B cell (primary cell): ENCODE measurements around the gene CEP126. TPM values are rescaled to one million over a fixed set of nuclear protein-coding genes. Genes with fewer than 3 reads are reported as not detected.

Experiments
- ATAC-seq: fragments of 200-7000 bp; cut with Tn5 transposase; one replicate; pipeline ENCODE4 v1.10.0; 2021; ENCODE audit warnings: low read depth, mild to moderate bottlenecking, moderate number of reproducible peaks, moderate library complexity
- CTCF ChIA-PET: fragments of 350-600 bp; sonication (Branson Sonifier 250); formaldehyde crosslinking; loops from one replicate; lab custom pipeline; 2021; ENCODE audit warnings: antibody characterized with exemption, inconsistent platforms; lab: Charles Lee
- POLR2A ChIA-PET: fragments of 350-600 bp; sonication (Branson Sonifier 250); formaldehyde crosslinking; loops from one replicate; lab custom pipeline; 2021; ENCODE audit warnings: antibody characterized with exemption; lab: Charles Lee
- DNase-seq: peaks from one replicate; pipeline ENCODE4 v3.0.0; 2013
- H2AFZ ChIP-seq: 2 replicates; pipeline ENCODE4 v1.6.1; 2012; ENCODE audit warnings: mild to moderate bottlenecking, low read depth, low read length; ENCODE audit not compliant: insufficient read depth, poor library complexity, severe bottlenecking
- H3K27ac ChIP-seq, 2 donors: 1 replicate in 1 of 2; 2 replicates in 1 of 2; pipeline ENCODE4 v1.5.1; 2012 to 2013; ENCODE audit warnings: low read length in 2 of 2, mild to moderate bottlenecking in 2 of 2, moderate library complexity in 1 of 2
- H3K27me3 ChIP-seq, 4 experiments: fragments of 200-600 bp in 1 of 4; sonication (generic) in 1 of 4; replicated peaks in 1 of 4; 1 replicate in 2 of 4; 2 replicates in 2 of 4; pipeline versions ENCODE4 v1.6.1 to v1.7.0; 2013 to 2016; ENCODE audit warnings: low read length in 3 of 4, mild to moderate bottlenecking in 2 of 4, mixed read lengths in 1 of 4, moderate library complexity in 1 of 4; ENCODE audit not compliant: insufficient read depth in 4 of 4, control insufficient read depth in 3 of 4; ENCODE audit errors: control extremely low read depth in 1 of 4
- H3K36me3 ChIP-seq, 2 experiments: replicated peaks in 1 of 2; 1 replicate in 1 of 2; 2 replicates in 1 of 2; pipeline versions ENCODE4 v1.6.1 to v1.7.1; 2013; ENCODE audit warnings: low read length in 1 of 2; ENCODE audit not compliant: insufficient read depth in 2 of 2, control insufficient read depth in 1 of 2; ENCODE audit errors: control extremely low read depth in 1 of 2, extremely low read depth in 1 of 2
- H3K4me1 ChIP-seq, 2 donors: fragments of 200-600 bp in 1 of 2; sonication (generic) in 1 of 2; 1 replicate in 1 of 2; 2 replicates in 1 of 2; pipeline versions ENCODE4 v1.5.1 to v1.6.1; 2013 to 2017; ENCODE audit warnings: low read length in 2 of 2; ENCODE audit not compliant: control insufficient read depth in 2 of 2, insufficient read depth in 2 of 2
- H3K4me2 ChIP-seq: replicated peaks from 2 replicates; pipeline ENCODE3; 2012; ENCODE audit warnings: mild to moderate bottlenecking, low read depth, low read length; ENCODE audit not compliant: poor library complexity, severe bottlenecking
- H3K4me3 ChIP-seq, 5 experiments: fragments of 200-600 bp in 1 of 5; sonication (generic) in 1 of 5; 1 replicate in 3 of 5; 2 replicates in 2 of 5; pipeline versions ENCODE4 v1.5.1 to v1.7.0; 2011 to 2016; ENCODE audit warnings: low read length in 4 of 5, mild to moderate bottlenecking in 4 of 5, low read depth in 2 of 5, control low read depth in 1 of 5, moderate library complexity in 1 of 5; ENCODE audit not compliant: insufficient read depth in 1 of 5; ENCODE audit errors: control extremely low read depth in 1 of 5, extremely low read depth in 1 of 5
- H3K79me2 ChIP-seq: fragments of 200-600 bp; sonication (generic); one replicate; pipeline ENCODE4 v1.6.0; 2016; ENCODE audit warnings: low read length; ENCODE audit not compliant: control insufficient read depth, insufficient read depth
- H3K9ac ChIP-seq: fragments of 200-600 bp; sonication (generic); 2 replicates; pipeline ENCODE4 v1.6.1; 2017; ENCODE audit warnings: mild to moderate bottlenecking, low read length, moderate library complexity
- H3K9me3 ChIP-seq, 3 donors: one replicate each; pipeline versions ENCODE4 v1.6.1 to v1.7.1; 2013; ENCODE audit warnings: low read length in 2 of 3; ENCODE audit not compliant: control insufficient read depth in 2 of 3, insufficient read depth in 1 of 3; ENCODE audit errors: control extremely low read depth in 1 of 3
- H4K20me1 ChIP-seq: 2 replicates; pipeline ENCODE4 v1.6.0; 2012; ENCODE audit warnings: mild to moderate bottlenecking, low read length; ENCODE audit not compliant: insufficient read depth, control insufficient read depth, poor library complexity, severe bottlenecking
- H3K27ac Mint-ChIP-seq: one replicate; pipeline ENCODE4 v1.8.0; 2021; ENCODE audit warnings: mixed read lengths
- H3K27me3 Mint-ChIP-seq: one replicate; pipeline ENCODE4 v1.8.0; 2021; ENCODE audit warnings: mixed read lengths
- H3K4me1 Mint-ChIP-seq: one replicate; pipeline ENCODE4 v1.8.0; 2021; ENCODE audit warnings: mixed read lengths
- H3K4me3 Mint-ChIP-seq: one replicate; pipeline ENCODE4 v1.8.0; 2021; ENCODE audit warnings: mixed read lengths
- H3K9me3 Mint-ChIP-seq: one replicate; pipeline ENCODE4 v1.8.0; 2022; ENCODE audit warnings: mixed read lengths; ENCODE audit not compliant: insufficient read depth
- EZH2 ChIP-seq: IDR thresholded peaks from 2 replicates; pipeline ENCODE4 v1.6.1; 2012; ENCODE audit warnings: borderline replicate concordance, low read depth, mild to moderate bottlenecking, moderate library complexity, low read length; ENCODE audit not compliant: insufficient read depth, poor library complexity, severe bottlenecking
- WGBS: methylation state at CpG from one replicate; pipeline ENCODE4 v1.1.5; 2013; ENCODE audit warnings: missing lambda C conversion rate; ENCODE audit not compliant: insufficient coverage; 5-methylcytosine and 5-hydroxymethylcytosine counted together
- intact Hi-C: fragments of 100-400 bp; cut with micrococcal nuclease; formaldehyde crosslinking; loops from one replicate; pipeline ENCODE4 v1.10.0; 2022
- polyA plus RNA-seq: library from polyadenylated mRNA; depleted of rRNA; stranded (reverse); fragments of >200 nt; gene quantifications from 2 replicates; pipeline ENCODE4 v1.2.3, GENCODE V29; 2012
- total RNA-seq, 2 donors: library from RNA; stranded (reverse); fragments of 120-200 nt in 1 of 2; gene quantifications; 1 replicate in 1 of 2; 2 replicates in 1 of 2; pipeline versions ENCODE4 v1.2.3 to v1.2.4, GENCODE V29; 2013 to 2022
- TF ChIP-seq, protein P1 (sequence below): fragments of 200-600 bp; IDR thresholded peaks from one replicate; pipeline ENCODE4 v1.8.0; 2022; ENCODE audit warnings: antibody characterized with exemption, mild to moderate bottlenecking

The CEP126 gene
- total and polyA plus RNA-seq, 2 donors (not counting 1 experiment from before 2014, with no cell fraction given): 1.00 to 9.4 TPM

DNA sequence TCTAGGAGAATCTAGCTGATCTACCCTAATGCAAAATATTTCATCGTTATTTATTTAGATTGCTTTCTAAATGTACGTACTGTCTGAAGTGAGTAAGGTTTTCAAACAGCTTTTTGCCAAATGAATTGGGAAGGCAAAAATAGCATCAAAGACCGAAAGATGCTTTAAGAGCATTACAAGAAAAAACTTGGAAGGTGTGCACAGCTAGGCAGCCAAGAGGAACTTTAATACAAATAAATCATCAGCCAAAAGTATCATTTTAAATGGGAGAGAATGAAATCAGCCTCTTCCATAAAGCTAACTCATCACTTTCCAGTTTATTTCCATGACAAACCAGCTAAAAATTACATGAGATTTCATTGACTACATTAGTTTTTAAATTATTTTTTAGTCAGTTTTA lies 102.2 kb downstream of the CEP126 start:
- no peaks in the 10 kb centered on the region for H3K79me2 ChIP-seq
- H3K4me3 Mint-ChIP-seq: no peak overlapping the region
- no peaks in the 10 kb centered on the region for H4K20me1 ChIP-seq
- ATAC-seq: no peak
- ChIA-PET POLR2A (no interaction called here), CTCF (interaction anchor here (1.0 to 2.7 kb wide), 3 partner anchors 9 to 156 kb away, joined by 4 to 13 read pairs (median 6); no protein-coding TSS in a partner anchor)
- H3K9me3 ChIP-seq: no peaks in the 10 kb centered on the region
- H3K4me3 ChIP-seq: no peak overlapping the region
- no peaks in the 10 kb centered on the region for H3K9me3 Mint-ChIP-seq
- peaks cover 0 to 11% (median 6%) of the 10 kb centered on the region in 4 experiments for H3K27me3 ChIP-seq
- H3K9ac ChIP-seq: no peak overlapping the region
- H2AFZ ChIP-seq: no peak overlapping the region
- no peak for DNase-seq
- H3K4me1 ChIP-seq: no peaks in the 10 kb centered on the region
- TF ChIP-seq, protein P1, sequence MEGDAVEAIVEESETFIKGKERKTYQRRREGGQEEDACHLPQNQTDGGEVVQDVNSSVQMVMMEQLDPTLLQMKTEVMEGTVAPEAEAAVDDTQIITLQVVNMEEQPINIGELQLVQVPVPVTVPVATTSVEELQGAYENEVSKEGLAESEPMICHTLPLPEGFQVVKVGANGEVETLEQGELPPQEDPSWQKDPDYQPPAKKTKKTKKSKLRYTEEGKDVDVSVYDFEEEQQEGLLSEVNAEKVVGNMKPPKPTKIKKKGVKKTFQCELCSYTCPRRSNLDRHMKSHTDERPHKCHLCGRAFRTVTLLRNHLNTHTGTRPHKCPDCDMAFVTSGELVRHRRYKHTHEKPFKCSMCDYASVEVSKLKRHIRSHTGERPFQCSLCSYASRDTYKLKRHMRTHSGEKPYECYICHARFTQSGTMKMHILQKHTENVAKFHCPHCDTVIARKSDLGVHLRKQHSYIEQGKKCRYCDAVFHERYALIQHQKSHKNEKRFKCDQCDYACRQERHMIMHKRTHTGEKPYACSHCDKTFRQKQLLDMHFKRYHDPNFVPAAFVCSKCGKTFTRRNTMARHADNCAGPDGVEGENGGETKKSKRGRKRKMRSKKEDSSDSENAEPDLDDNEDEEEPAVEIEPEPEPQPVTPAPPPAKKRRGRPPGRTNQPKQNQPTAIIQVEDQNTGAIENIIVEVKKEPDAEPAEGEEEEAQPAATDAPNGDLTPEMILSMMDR: no peak
- no peak for TF ChIP-seq EZH2
- no CpG with 5 or more reads among the region's 3 CpGs for WGBS
- intact Hi-C loops: no loop called here
- no peak overlapping the region for H3K27ac ChIP-seq
- H3K4me1 Mint-ChIP-seq: no peaks in the 10 kb centered on the region
- no peak overlapping the region for H3K27ac Mint-ChIP-seq
- H3K4me2 ChIP-seq: no peak overlapping the region
- no peaks in the 10 kb centered on the region for H3K36me3 ChIP-seq
- peaks cover 22% of the 10 kb centered on the region for H3K27me3 Mint-ChIP-seq

DNA sequence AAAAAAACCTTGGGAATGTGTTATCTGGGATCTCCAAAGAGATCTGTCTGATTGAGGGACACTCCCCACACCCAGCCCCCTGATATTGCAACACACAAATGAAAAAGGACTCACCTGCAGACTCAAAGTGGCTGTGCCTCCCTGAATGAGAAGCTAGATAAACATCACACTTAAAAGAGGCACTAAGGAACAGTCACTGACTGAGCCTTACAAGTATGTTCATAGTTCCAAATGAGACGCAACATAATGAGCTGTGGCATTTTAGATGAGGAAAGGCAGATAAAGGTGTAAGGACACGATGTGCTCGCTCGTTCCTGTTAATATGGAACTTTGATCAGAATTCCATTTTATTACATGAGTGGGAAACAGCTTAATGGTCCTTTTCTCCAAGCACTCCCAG lies 111.4 kb downstream of the CEP126 start:
- peaks cover 0 to 6% (median 1%) of the 10 kb centered on the region in 4 experiments for H3K27me3 ChIP-seq
- POLR2A ChIA-PET: no interaction called here
- no peak overlapping the region for H3K4me2 ChIP-seq
- ATAC-seq: no peak
- CTCF ChIA-PET: interaction anchor here (1.2 to 3.1 kb wide), 2 partner anchors 20 to 165 kb away, joined by 4 to 8 read pairs; no protein-coding TSS in a partner anchor
- no peaks in the 10 kb centered on the region for H3K9me3 ChIP-seq
- H3K4me1 Mint-ChIP-seq: no peaks in the 10 kb centered on the region
- WGBS: no CpG with 5 or more reads among the region's 4 CpGs
- H3K27ac Mint-ChIP-seq: no peak overlapping the region
- no peaks in the 10 kb centered on the region for H3K36me3 ChIP-seq
- no peak for DNase-seq
- H3K4me1 ChIP-seq: no peaks in the 10 kb centered on the region
- H4K20me1 ChIP-seq: no peaks in the 10 kb centered on the region
- no peak overlapping the region for H3K27ac ChIP-seq
- intact Hi-C loops: no loop called here
- H3K27me3 Mint-ChIP-seq: peaks cover 25% of the 10 kb centered on the region
- H3K9me3 Mint-ChIP-seq: no peaks in the 10 kb centered on the region
- no peak overlapping the region for H3K4me3 Mint-ChIP-seq
- H3K9ac ChIP-seq: no peak overlapping the region
- no peak overlapping the region for H3K4me3 ChIP-seq
- H2AFZ ChIP-seq: no peak overlapping the region
- no peaks in the 10 kb centered on the region for H3K79me2 ChIP-seq
- TF ChIP-seq, protein P1: no peak
- TF ChIP-seq EZH2: no peak
